MV-4-11 (cell line): Measurements from ENCODE around the gene KRTAP5-4.
A peak's percentile ranks its signal among the peaks of the same experiment; 100 is the strongest.
"Not testable (repeated sequence)": the region's sequence is repeated elsewhere in the genome, so short reads cannot be mapped to it uniquely, and the experiment has no call there.

Experiments
- DNase-seq: peaks from one replicate; lab custom pipeline; 2025; lab: John Stamatoyannopoulos, UW

The KRTAP5-4 gene

DNA sequence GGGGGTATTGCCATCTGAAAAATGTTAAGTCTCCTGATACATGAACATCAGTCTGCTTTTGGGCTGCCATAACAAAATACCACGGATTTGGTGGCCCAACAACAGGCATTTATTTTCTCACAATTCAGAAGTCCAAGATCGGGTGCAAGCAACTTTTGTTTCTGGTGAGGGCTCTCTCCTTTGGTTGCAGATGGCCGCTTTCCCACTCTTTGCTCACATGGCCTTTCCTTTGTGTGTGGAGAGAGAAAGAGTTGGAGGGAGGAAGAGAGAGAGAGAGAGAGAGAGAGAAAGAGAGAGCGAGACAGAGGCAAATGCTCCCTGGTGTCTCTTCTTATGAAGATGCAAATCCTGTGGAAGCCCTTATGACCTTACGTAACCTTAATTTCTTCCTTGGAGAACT lies 21.3 kb downstream of the KRTAP5-4 start:
- no peak for DNase-seq

DNA sequence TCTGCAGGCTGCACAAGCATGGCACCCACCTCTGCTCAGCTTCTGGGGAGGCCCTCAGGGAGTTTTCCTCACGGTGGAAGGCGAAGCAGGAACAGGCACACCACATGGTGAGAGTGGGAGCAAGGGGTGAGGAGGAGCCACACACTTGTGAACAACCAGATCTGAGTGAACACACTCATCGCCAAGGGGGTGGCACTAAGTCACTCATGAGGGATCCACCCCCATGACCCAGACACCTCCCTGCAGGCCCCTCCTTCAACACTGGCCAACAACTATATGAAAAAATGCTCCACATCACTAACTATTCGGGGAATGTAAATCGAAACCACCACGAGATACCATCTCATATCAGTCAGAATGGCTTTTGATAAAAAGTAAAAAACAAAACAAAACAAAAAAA lies 23.1 kb downstream of the KRTAP5-4 start:
- no peak for DNase-seq

DNA sequence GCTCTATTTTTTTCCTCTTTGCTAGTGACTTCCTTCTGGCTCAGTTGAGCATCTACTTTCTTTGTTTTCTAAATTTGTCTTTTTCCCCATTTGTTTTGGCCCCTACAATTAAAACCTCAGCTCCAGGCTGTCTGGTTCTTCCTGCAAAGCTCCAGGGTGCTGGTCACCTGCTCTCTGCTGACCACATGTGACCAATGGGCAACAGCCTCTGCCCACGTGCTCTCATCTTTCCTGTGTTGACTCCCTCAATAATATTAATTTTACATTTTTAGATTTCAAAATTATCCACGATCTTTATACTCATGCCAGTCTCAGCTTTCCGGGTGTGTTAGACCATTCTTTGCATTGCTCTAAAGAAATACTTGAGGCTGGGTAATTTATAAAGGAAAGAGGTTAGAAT lies 23.5 kb downstream of the KRTAP5-4 start:
- not testable (repeated sequence) for DNase-seq

DNA sequence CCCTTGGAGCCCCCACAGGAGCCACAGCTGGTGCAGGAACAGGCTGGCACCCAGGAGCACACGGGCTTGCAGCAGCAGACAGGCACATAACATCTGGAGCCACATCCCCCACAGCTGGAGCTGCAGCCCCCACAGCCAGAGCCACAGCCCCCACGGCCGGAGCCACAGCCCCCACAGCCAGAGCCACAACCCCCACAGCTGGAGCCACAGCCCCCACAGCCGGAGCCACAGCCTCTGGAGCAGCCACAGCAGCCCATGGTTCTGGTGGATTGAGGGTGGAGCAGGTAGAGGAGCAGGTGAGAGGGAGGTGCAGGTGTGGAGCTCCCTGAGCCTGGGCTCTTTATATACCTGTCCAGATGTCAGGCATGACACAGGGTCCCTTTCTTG lies 24.0 kb downstream of the KRTAP5-4 start, which contains the start of gene KRTAP5-2:
TSS of gene KRTAP5-2 (minus strand) at position 301 of the 387 bp plus-strand sequence. CDS start at position 257, 44 bp downstream.
- no peak for DNase-seq

DNA sequence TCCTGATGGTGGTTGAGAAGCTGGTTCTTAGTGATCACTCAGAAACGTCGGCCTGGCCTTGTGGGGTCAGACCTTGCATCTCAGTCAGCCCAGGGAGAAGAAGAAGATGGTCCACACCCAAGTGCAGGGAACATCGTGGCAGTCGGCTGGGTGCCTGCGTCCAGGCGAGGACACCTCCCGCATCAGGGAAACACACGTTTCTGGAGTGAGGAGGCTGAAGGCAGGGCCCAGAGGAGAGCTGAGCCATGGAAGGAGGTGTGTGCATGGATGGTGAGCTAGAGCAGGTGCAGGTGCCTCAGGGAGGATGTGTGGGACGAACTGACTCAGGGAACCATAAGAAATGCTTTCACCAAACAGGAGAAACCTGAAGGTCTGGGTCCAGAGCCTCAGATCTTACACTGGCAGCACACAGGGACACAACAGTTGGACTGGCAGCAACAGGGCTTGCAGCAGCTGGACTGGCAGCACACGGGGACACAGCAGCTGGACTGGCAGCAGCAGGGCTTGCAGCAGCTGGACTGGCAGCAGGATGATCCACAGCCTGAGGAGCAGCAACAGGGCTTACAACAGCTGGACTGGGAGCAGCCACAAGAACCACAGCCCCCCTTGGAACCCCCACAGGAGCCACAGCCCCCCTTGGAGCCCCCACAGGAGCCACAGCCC lies 24.5 kb downstream of the KRTAP5-4 start:
- no peak for DNase-seq

DNA sequence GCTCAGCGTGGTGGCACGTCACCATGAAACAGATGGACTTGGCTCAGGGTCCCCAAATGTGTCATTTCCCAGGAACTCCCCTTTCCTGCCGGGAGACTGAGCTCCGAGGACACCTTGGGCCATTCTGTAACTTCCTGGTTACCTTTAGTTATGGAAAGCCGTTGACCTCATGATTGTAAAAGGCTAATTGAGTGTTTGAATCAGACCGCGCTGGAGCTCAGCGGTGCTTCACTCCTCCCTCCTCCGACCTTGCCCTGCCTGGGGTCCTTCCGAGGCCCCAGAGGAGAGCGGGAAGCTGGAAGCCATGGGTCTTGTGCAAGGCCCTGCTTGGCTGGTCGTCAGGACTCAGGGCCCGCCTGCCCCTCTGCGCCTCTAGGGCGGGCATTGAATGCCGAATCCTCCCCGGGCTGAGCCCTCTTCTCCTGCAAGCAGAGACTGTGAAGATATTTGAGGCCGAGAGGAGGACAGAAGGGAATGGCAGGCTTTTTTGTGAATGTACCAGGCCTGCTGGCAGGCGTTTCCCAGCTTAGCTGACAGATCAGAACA lies 25.3 kb downstream of the KRTAP5-4 start:
- not testable (repeated sequence) for DNase-seq

DNA sequence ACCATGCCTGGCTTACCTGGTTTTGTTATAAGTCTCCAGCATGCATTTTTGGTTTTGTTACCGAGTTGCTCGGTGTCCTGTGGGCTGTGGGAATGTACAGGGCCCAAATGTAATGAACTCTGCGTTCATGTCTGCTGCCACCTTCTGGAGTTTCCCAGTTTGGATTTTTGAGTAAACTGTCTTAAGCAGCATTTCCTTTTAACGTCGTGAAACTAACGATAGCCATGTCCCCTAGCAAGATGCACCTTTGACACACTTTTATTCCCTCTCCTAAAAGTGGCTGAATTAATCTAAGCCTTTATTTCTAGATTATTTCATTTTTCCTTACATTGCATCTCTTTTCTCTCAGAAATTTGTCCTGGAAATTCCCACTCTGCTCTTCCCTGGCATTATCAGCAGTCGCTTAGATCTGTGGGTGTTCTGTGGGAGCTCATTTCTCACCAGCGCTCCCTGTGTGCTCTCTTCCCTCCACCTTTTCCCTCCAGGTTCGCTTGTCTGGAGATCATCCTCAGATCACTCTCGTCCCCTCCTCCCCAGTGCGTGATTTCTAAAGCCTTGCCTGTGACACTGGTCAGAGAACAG lies 25.9 kb downstream of the KRTAP5-4 start:
- DNase-seq = not testable (repeated sequence)

DNA sequence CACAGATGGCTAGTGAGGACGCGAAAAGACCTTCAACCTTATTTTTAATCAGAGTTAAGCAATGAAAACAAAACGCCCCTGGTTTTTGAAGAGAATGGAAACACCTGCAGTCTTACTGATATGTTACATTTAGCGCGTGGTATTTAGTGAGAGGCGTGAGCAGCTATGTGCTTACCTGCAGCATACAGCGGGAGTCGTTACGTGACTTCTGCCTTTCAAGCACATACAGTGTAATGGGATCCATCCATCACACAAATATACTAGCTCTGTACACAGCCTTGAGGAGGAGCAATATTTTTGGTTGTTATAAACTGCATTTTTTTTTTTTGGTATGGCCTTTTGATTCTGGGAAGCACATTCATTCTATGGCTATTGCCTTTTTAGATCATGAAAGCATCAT lies 29.3 kb downstream of the KRTAP5-4 start:
- no peak for DNase-seq

DNA sequence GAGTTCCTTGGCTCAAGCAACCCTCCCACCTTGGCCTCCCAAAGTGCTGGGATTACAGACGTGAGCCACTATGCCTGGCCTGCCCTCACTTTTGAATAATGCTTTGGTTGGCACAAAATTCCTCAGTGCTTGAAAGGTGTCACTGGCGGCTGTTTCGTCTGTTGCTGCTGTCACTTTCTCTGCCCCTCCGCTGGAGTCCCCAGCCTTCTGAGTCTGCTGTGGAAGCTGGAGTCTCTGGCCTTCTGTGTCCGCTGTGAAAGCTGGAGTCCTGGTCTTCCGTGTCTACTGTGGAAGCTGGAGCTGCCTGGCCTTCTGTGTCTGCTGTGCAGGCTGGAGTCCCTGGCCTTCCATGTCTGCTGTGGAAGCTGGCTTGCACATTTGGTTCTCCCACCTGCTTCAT lies 31.9 kb downstream of the KRTAP5-4 start:
- no peak for DNase-seq

DNA sequence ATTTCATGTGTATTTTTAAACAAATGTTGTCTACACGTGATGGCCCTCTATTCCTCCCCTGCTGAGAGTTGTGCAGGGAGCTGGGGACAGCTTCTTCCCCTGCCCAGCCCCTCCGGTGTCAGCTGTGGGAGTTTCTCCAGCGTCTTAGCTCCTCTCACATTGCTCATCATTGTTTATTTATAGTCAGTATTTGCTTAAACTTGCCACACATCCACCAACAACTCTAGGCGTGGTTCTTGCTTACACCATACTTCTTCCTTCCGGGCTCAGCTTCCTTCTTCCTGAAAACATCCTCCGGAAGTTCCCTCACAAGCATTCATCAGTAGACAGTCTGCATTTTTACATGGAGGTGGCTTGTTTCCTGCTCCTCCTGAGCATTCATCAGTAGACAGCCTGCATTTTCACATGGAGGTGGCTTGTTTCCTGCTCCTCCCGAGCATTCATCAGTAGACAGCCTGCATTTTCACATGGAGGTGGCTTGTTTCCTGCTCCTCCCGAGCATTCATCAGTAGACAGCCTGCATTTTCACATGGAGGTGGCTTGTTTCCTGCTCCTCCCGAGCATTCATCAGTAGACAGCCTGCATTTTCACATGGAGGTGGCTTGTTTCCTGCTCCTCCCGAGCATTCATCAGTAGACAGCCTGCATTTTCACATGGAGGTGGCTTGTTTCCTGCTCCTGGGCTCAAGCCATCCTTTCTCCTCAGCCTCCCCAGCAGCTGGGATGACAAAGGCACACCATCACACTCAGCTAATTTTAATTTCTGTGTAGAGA lies 32.6 kb downstream of the KRTAP5-4 start:
- DNase-seq = peak; percentile 82

DNA sequence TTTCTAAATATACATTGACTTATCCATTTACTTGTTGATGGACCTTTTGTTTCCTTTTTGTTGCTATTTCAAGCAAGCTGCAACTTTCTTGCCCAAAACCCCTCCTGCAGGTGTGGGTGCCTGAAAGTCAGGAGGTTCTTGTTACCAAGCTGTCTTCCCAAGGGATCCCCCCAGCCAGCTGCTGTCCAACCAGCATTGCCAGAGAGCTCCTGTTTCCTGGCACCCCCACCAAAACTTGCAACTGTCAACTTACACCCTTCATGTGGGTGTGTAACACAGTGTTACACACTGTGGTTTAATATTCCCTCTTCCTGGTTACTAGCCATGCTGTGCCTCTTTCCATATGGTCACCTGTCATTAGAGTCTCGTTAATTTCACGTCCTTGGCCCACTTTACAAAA lies 35.2 kb downstream of the KRTAP5-4 start:
- no peak for DNase-seq

DNA sequence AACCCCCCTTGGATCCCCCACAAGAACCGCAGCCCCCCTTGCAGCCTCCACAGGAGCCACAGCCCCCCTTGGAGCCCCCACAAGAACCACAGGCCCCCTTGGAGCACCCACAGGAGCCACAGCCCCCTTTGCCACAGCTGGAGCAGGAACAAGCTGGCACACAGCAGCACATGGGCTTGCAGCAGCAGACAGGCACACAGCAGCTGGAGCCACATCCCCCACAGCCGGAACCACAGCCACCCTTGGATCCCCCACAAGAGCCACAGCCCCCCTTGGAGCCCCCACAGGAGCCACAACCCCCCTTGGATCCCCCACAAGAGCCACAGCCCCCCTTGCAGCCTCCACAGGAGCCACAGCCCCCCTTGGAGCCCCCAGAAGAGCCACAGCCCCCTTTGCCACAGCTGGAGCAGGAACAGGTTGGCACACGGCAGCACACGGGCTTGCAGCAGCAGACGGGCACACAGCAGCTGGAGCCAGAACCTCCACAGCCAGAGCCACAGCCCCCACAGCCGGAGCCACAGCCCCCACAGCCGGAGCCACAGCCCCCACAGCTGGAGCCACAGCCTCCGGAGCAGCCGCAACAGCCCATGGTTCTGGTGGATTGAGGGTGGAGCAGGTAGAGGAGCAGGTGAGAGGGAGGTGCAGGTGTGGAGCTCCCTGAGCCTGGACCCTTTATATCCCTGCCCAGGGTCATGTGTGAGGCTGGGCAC lies 37.1 kb downstream of the KRTAP5-4 start, which contains the start of gene KRTAP5-1:
TSS of gene KRTAP5-1 (minus strand) at position 623 of the 710 bp plus-strand sequence. CDS start at position 589, 34 bp downstream.
- DNase-seq = not testable (repeated sequence)

DNA sequence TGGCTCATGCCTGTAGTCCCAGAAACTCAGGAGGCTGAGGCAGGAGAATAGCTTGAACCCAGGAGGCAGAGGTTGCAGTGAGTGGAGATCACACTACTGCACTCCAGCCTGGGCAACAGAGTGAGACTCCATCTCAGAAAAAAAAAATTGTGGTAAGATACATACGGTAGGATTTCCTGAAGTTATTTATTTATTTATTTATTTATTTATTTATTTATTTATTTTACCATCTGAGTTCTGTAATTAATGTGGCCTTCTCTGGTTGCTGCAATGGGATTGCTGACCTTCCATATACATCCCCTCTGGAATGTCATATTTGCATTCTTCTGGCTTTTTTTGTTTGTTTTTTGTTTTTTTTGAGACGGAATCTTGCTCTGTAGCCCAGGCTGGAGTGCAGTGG lies 39.0 kb downstream of the KRTAP5-4 start:
- not testable (repeated sequence) for DNase-seq

DNA sequence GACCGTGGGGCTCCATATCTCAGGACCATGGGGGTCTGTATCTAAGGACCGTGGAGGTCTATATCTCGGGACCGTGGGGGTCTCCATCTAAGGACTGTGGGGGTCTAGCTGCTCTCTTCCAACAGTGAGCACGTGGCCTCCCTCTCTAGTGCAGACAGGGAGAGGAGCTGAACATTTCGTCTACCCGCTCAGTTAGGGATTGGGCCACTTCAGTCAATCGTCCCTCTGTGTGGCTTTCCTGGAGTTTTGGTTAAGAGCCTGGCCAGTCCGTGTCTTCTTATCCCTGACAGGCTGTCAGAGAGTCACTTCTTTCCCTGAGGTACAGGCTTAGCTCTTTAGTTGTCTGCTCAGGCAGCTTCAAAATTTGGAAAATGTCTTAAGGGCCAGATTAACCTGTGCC lies 40.0 kb downstream of the KRTAP5-4 start:
- DNase-seq = no peak

DNA sequence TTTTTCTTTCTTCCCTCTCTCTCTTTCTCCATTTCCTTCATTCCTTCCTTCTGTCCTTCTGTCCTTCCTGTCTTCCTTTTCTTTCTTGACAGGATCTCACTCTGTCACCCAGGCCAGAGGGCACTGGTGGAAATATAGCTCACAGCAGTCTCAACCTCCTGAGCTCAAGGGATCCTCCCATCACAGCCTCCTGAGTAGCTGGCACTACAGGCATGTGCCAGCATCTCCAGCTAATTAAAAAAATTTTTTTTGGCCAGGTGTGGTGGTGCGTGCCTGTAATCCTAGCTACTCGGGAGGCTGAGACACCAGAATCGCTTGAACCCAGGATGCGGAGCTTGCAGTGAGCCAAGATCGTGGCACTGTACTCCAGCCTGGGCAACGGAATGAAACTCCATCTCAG lies 45.1 kb downstream of the KRTAP5-4 start:
- no peak for DNase-seq

DNA sequence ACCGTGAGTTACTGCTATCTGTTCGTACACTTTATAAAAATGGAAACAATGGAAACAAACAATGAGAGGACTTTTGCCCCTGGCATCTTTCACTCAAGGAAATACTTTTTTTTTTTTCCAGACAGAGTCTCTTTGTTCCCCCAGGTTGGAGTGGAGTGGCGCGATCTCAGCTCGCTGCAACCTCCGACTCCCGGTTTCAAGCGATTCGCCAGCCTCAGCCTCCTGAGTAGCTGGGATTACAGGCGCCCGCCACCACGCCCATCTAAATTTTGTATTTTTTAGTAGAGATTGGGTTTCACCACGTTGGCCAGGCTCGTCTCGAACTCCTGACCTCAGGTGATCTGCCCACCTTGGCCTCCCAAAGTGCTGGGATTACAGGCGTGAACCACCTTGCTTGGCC lies 46.2 kb downstream of the KRTAP5-4 start:
- not testable (repeated sequence) for DNase-seq

DNA sequence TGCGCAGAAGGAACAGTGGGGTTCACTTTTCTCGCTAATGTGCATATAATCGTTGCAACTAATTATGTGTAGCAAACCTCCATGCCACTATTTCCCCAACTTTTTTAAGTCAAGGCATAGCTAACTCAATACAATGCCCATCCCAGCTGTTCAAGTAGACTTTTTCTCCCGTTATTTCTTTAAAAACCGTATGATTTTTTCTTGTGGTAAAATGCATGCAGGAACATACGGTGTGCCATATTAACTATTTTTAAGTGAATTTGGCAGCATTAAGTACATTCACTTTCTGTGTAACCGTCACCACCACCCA lies 47.0 kb downstream of the KRTAP5-4 start:
- no peak for DNase-seq

DNA sequence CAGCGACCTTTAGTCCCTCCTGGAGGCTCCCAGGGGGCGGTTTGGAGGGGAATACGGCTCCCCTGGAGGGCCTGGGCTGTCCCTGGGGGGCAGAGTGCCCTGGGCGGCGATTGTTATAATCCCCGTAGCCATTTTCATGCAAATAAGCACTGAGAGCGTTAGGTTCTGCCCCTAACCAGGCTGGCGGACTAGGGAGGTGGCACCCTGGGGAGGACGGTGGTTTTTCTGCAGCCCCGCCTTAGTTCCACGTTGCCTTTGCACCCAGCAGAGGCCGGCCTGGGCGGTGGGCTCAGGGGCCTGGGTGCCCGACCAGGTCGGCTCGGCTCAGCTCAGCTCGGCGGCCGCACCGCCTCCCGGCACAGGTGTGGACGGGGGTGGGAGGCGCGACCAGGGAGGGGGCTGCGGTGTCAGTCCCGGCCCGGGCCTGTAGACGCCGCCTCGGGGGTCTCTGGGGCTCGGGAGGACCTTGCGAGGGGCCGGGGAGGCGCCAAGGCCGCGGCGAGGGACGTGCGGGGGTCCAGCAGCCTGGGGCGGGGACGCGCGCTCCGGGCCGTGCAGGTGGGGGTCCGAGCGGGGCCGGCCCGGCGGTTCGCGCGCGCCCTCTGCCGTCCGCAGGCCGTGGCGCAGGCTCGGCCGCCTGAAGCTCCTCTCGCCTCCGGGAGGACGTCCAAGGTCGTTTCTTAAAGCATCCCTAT lies 47.6 kb downstream of the KRTAP5-4 start:
- DNase-seq = peak; percentile 22

DNA sequence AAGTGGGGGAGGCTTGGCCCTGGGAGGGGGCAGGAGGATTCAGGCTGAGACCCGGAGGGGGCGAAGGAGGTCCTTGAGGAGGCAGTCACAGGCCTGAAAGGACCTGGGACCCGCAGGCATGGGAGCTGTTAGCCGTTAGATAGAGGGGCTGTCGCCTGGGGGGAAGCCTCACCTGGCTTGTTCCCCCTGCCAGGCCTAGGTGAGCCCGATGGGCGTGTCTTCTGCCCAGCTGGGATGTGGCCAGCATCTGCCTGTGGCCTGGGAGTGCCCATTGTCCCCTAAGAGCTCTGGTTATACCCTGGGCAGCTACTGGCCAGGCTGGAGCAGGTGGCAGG lies 48.1 kb downstream of the KRTAP5-4 start:
- DNase-seq = no peak

DNA sequence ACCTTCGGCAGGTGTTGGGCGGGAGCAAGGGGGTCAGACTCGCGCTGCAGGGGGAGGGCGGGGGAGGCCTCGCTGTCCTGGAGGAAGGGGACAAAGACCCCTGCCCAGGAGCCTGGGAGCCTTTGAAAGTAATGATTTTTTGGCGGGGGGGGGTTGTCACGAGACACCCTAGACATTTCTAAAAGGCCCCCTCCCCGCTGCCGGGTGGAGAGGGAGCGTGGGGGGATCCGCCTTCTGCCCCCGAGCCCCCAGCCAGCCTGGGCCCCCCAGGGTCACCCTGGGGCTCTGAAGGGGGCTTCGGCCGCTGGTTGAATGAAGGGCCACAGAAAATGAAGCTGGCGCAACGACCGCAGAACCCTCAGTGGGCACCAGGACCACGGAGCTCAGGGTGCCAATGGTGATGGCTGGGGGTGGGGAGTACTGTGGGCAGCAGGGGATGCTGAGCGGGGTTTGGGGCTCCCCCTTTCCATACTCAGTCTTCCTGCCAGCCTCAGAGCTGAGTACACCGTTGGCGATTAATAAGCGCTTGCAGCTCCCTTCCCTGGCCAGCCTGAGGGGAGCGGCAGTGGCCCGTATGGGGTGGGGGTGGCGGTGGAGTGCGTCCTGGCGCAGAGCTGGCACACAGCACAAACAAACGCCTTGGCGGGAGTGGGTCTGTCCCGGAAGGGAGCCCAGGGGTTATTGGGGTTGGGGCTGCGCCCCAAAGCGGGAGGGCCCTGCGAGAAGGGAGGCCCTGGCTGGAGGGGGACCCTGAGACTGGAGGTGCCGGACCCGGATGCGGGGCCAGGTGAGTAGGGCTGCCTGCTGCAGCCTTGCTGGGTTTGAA lies 48.6 kb downstream of the KRTAP5-4 start:
- no peak for DNase-seq
